ENCODE measurements around the gene SERPINI1.
"Not testable (repeated sequence)": the region's sequence is repeated elsewhere in the genome, so short reads cannot be mapped to it uniquely, and the experiment has no call there.

Gene SERPINI1

DNA sequence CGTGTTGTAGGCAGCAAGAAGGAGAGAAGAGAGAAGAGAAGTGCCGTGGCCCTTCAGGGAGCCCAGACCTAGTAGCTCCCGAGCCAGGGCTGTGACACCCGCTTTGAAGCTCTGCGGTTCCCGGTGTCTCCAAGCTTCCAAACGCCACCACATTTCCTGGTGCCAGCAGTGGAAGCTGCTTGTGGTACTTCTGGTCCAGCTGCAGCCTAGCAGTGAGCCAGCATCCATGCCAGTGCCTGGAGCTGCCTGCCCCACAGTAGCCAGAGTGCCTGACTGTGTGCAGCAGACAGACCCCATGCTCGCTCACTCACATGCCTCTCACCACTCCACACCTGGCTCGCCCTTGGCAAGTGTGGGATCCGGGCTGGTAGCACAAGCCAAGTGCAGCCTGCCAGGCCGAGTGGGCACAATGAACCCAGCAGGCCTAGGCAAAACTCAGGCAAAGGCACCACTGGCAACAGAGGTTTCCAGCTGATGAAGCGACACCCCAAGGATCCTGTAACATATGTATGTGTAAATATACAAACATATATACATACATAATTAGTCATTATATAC is 85.8 kb downstream of the SERPINI1 start:
- Histone ChIP-seq H3K27ac (ENCODE audit: low read length) (no peak overlapping the region), H3K9ac (ENCODE audit: low read length in 2 of 2) (no peak overlapping the region), H3K27me3 (ENCODE audit: control insufficient read depth in 1 of 2, insufficient read depth in 2 of 2, low read length in 2 of 2) (no peaks in the 10 kb centered on the region), H3K9me3 (ENCODE audit: control insufficient read depth in 2 of 2, low read length in 2 of 2) (no peaks in the 10 kb centered on the region), H3K36me3 (ENCODE audit: control insufficient read depth in 2 of 2, insufficient read depth in 2 of 2, low read length in 2 of 2) (no peaks in the 10 kb centered on the region), H3K4me1 (ENCODE audit: control insufficient read depth, insufficient read depth, low read length) (no peaks in the 10 kb centered on the region), H3K4me3 (ENCODE audit: low read length in 2 of 2) (no peak overlapping the region)

- no peaks in the 10 kb centered on the region for H3K36me3 ChIP-seq (ENCODE audit: control insufficient read depth in 2 of 2, insufficient read depth in 2 of 2, low read length in 2 of 2)
- no peaks in the 10 kb centered on the region for H3K27me3 ChIP-seq (ENCODE audit: control insufficient read depth in 1 of 2, insufficient read depth in 2 of 2, low read length in 2 of 2)
- no peak overlapping the region for H3K9ac ChIP-seq (ENCODE audit: low read length in 2 of 2)
- H3K4me3 ChIP-seq (ENCODE audit: low read length in 2 of 2), result no peak overlapping the region
- no peak overlapping the region for H3K27ac ChIP-seq (ENCODE audit: low read length)
- no peaks in the 10 kb centered on the region for H3K9me3 ChIP-seq (ENCODE audit: control insufficient read depth in 2 of 2, low read length in 2 of 2)
- H3K4me1 ChIP-seq (ENCODE audit: control insufficient read depth, insufficient read depth, low read length), result no peaks in the 10 kb centered on the region
Observed at GRCh38 chr3:167823738-167824137, 88.2 kb downstream of the SERPINI1 start.

DNA sequence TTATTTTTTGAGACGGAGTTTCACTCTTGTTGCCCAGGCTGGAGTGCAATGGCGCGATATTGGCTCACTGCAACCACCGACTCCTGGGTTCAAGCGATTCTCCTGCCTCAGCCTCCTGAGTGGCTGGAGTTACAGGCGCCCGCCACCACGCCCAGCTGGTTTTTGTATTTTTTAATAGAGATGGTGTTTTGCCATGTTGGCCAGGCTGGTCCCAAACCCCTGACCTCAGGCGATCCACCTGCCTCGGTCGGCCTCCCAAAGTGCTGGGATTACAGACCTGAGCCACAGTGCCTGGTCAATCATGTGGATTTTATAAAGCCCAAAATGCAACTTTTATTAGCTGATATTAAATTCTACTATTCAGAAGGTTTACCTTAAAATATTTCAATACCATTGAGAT is 92.1 kb downstream of the SERPINI1 start:
- H3K9ac ChIP-seq (ENCODE audit: low read length in 2 of 2), result not testable (repeated sequence)

DNA sequence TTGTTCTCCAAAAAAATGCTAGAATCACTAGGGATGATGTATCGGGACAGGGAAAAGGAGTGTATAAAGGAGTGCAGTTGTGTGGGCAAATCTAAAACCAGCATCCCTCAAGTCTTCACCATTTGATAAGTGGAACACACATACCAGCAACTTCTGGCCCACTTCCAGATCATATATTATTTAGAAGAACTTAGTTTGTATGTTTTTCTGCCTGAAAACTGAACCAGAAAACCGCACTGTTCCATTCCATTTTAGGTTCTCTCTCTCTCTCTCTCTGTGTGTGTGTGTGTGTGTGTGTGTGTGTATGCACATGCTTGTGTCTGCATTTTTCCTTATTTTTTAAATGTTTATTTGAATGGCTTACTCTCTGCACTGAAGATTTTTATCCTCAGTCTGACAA is 93.5 kb downstream of the SERPINI1 start:
- H3K27ac ChIP-seq (ENCODE audit: low read length), result no peak overlapping the region
- no peaks in the 10 kb centered on the region for H3K9me3 ChIP-seq (ENCODE audit: control insufficient read depth in 2 of 2, low read length in 2 of 2)
- H3K4me3 ChIP-seq (ENCODE audit: low read length in 2 of 2), result no peak overlapping the region
- no peaks in the 10 kb centered on the region for H3K27me3 ChIP-seq (ENCODE audit: control insufficient read depth in 1 of 2, insufficient read depth in 2 of 2, low read length in 2 of 2)
- H3K36me3 ChIP-seq (ENCODE audit: control insufficient read depth in 2 of 2, insufficient read depth in 2 of 2, low read length in 2 of 2), result no peaks in the 10 kb centered on the region
- no peak overlapping the region for H3K9ac ChIP-seq (ENCODE audit: low read length in 2 of 2)
- no peaks in the 10 kb centered on the region for H3K4me1 ChIP-seq (ENCODE audit: control insufficient read depth, insufficient read depth, low read length)

More for the DNA sequence above, 92.1 kb downstream of the SERPINI1 start:
- not testable (repeated sequence) for H3K36me3 ChIP-seq (ENCODE audit: control insufficient read depth in 2 of 2, insufficient read depth in 2 of 2, low read length in 2 of 2); H3K4me1 ChIP-seq (ENCODE audit: control insufficient read depth, insufficient read depth, low read length); H3K27me3 ChIP-seq (ENCODE audit: control insufficient read depth in 1 of 2, insufficient read depth in 2 of 2, low read length in 2 of 2); H3K27ac ChIP-seq (ENCODE audit: low read length); H3K9me3 ChIP-seq (ENCODE audit: control insufficient read depth in 2 of 2, low read length in 2 of 2); H3K4me3 ChIP-seq (ENCODE audit: low read length in 2 of 2)

GRCh38 chr3:167830007-167830406 is 94.5 kb downstream of the SERPINI1 start:
- Histone ChIP-seq H3K4me3 (ENCODE audit: low read length in 2 of 2) (no peak overlapping the region), H3K27me3 (ENCODE audit: control insufficient read depth in 1 of 2, insufficient read depth in 2 of 2, low read length in 2 of 2) (no peaks in the 10 kb centered on the region), H3K36me3 (ENCODE audit: control insufficient read depth in 2 of 2, insufficient read depth in 2 of 2, low read length in 2 of 2) (no peaks in the 10 kb centered on the region), H3K9me3 (ENCODE audit: control insufficient read depth in 2 of 2, low read length in 2 of 2) (no peaks in the 10 kb centered on the region), H3K9ac (ENCODE audit: low read length in 2 of 2) (no peak overlapping the region), H3K4me1 (ENCODE audit: control insufficient read depth, insufficient read depth, low read length) (no peaks in the 10 kb centered on the region), H3K27ac (ENCODE audit: low read length) (no peak overlapping the region)

- Histone ChIP-seq H3K36me3 (ENCODE audit: control insufficient read depth in 2 of 2, insufficient read depth in 2 of 2, low read length in 2 of 2) (no peaks in the 10 kb centered on the region), H3K4me3 (ENCODE audit: low read length in 2 of 2) (no peak overlapping the region), H3K9ac (ENCODE audit: low read length in 2 of 2) (no peak overlapping the region), H3K9me3 (ENCODE audit: control insufficient read depth in 2 of 2, low read length in 2 of 2) (no peaks in the 10 kb centered on the region), H3K27ac (ENCODE audit: low read length) (no peak overlapping the region), H3K4me1 (ENCODE audit: control insufficient read depth, insufficient read depth, low read length) (no peaks in the 10 kb centered on the region), H3K27me3 (ENCODE audit: control insufficient read depth in 1 of 2, insufficient read depth in 2 of 2, low read length in 2 of 2) (no peaks in the 10 kb centered on the region)
Observed at GRCh38 chr3:167835359-167835758, 99.8 kb downstream of the SERPINI1 start.

DNA sequence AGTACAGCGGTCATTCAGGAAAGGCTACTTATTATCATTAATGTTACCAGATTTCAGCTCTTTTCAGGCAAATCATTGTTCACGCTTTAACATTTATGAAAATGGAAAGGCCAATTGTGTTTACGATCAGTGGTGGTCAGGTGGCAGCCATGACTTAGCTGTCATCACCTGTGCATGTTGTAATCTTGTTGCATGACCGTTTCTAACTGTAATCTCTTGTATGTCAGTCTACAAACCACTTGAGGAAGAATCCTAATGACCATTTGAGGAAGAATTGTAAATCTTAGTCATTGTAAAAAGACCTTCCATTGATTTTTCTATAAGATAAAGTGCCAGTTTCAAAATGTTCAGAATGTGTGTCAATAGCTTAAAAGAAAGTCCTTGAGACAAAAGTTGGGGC is 100.4 kb downstream of the SERPINI1 start:
- Histone ChIP-seq H3K4me1 (ENCODE audit: control insufficient read depth, insufficient read depth, low read length) (no peaks in the 10 kb centered on the region), H3K27ac (ENCODE audit: low read length) (no peak overlapping the region), H3K9ac (ENCODE audit: low read length in 2 of 2) (no peak overlapping the region), H3K9me3 (ENCODE audit: control insufficient read depth in 2 of 2, low read length in 2 of 2) (no peaks in the 10 kb centered on the region), H3K36me3 (ENCODE audit: control insufficient read depth in 2 of 2, insufficient read depth in 2 of 2, low read length in 2 of 2) (no peaks in the 10 kb centered on the region), H3K27me3 (ENCODE audit: control insufficient read depth in 1 of 2, insufficient read depth in 2 of 2, low read length in 2 of 2) (no peaks in the 10 kb centered on the region), H3K4me3 (ENCODE audit: low read length in 2 of 2) (no peak overlapping the region)

GRCh38 chr3:167837466-167837865 is 101.9 kb downstream of the SERPINI1 start:
- H3K9me3 ChIP-seq (ENCODE audit: control insufficient read depth in 2 of 2, low read length in 2 of 2), result no peaks in the 10 kb centered on the region
- no peaks in the 10 kb centered on the region for H3K27me3 ChIP-seq (ENCODE audit: control insufficient read depth in 1 of 2, insufficient read depth in 2 of 2, low read length in 2 of 2)
- H3K9ac ChIP-seq (ENCODE audit: low read length in 2 of 2), result no peak overlapping the region
- no peaks in the 10 kb centered on the region for H3K36me3 ChIP-seq (ENCODE audit: control insufficient read depth in 2 of 2, insufficient read depth in 2 of 2, low read length in 2 of 2)
- no peaks in the 10 kb centered on the region for H3K4me1 ChIP-seq (ENCODE audit: control insufficient read depth, insufficient read depth, low read length)
- no peak overlapping the region for H3K27ac ChIP-seq (ENCODE audit: low read length)
- no peak overlapping the region for H3K4me3 ChIP-seq (ENCODE audit: low read length in 2 of 2)

- Histone ChIP-seq H3K27me3 (ENCODE audit: control insufficient read depth in 1 of 2, insufficient read depth in 2 of 2, low read length in 2 of 2) (no peaks in the 10 kb centered on the region), H3K4me3 (ENCODE audit: low read length in 2 of 2) (no peak overlapping the region), H3K9me3 (ENCODE audit: control insufficient read depth in 2 of 2, low read length in 2 of 2) (no peaks in the 10 kb centered on the region), H3K9ac (ENCODE audit: low read length in 2 of 2) (no peak overlapping the region), H3K27ac (ENCODE audit: low read length) (no peak overlapping the region), H3K36me3 (ENCODE audit: control insufficient read depth in 2 of 2, insufficient read depth in 2 of 2, low read length in 2 of 2) (no peaks in the 10 kb centered on the region), H3K4me1 (ENCODE audit: control insufficient read depth, insufficient read depth, low read length) (no peaks in the 10 kb centered on the region)
Observed at GRCh38 chr3:167839460-167840134, 104.1 kb downstream of the SERPINI1 start.

GRCh38 chr3:167840247-167840646 is 104.7 kb downstream of the SERPINI1 start:
- no peaks in the 10 kb centered on the region for H3K36me3 ChIP-seq (ENCODE audit: control insufficient read depth in 2 of 2, insufficient read depth in 2 of 2, low read length in 2 of 2)
- H3K27ac ChIP-seq (ENCODE audit: low read length), result no peak overlapping the region
- no peaks in the 10 kb centered on the region for H3K4me1 ChIP-seq (ENCODE audit: control insufficient read depth, insufficient read depth, low read length)
- H3K4me3 ChIP-seq (ENCODE audit: low read length in 2 of 2), result no peak overlapping the region
- no peak overlapping the region for H3K9ac ChIP-seq (ENCODE audit: low read length in 2 of 2)
- no peaks in the 10 kb centered on the region for H3K27me3 ChIP-seq (ENCODE audit: control insufficient read depth in 1 of 2, insufficient read depth in 2 of 2, low read length in 2 of 2)
- no peaks in the 10 kb centered on the region for H3K9me3 ChIP-seq (ENCODE audit: control insufficient read depth in 2 of 2, low read length in 2 of 2)

DNA sequence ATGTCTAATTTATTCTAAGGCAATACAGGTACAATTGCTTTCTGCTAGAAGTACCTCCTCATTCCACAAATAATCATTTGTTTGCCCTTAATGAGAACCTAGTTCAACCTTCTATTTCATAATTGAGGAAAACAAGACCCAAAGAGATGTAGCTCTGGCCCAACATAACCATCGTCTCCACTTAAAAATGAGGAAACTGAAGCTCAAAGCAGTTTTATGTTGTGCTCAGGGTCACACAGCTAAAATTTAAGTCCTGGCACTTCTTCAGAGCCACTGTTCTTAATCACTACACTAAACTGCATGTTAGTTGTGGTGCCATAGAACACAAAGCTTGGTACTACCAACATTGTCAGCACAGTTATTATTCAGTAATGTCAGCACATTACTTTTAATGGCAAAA is 108.0 kb downstream of the SERPINI1 start:
- H3K4me3 ChIP-seq (ENCODE audit: low read length in 2 of 2), result no peak overlapping the region
- H3K4me1 ChIP-seq (ENCODE audit: control insufficient read depth, insufficient read depth, low read length), result no peaks in the 10 kb centered on the region
- no peak overlapping the region for H3K9ac ChIP-seq (ENCODE audit: low read length in 2 of 2)
- H3K9me3 ChIP-seq (ENCODE audit: control insufficient read depth in 2 of 2, low read length in 2 of 2), result no peaks in the 10 kb centered on the region
- no peak overlapping the region for H3K27ac ChIP-seq (ENCODE audit: low read length)
- H3K36me3 ChIP-seq (ENCODE audit: control insufficient read depth in 2 of 2, insufficient read depth in 2 of 2, low read length in 2 of 2), result no peaks in the 10 kb centered on the region
- H3K27me3 ChIP-seq (ENCODE audit: control insufficient read depth in 1 of 2, insufficient read depth in 2 of 2, low read length in 2 of 2), result no peaks in the 10 kb centered on the region

Measured in stomach smooth muscle (tissue), 2 donors.